Measurements from ENCODE around the gene BRSK1.
"Not testable (repeated sequence)": the region's sequence is repeated elsewhere in the genome, so short reads cannot be mapped to it uniquely, and the experiment has no call there.

The BRSK1 gene

GRCh38 chr19:55329791-55330190, 46.0 kb downstream of the BRSK1 start:
- DNase-seq (ENCODE audit: low spot score), result not testable (repeated sequence)

- no peak for DNase-seq (ENCODE audit: low spot score)
These were observed 50.1 kb downstream of the BRSK1 start for GRCh38 chr19:55333870-55334269.

- DNase-seq (ENCODE audit: low spot score), result no peak
These were observed 52.3 kb downstream of the BRSK1 start for GRCh38 chr19:55336101-55336500.

- peak; percentile 98 for DNase-seq (ENCODE audit: low spot score)
These were observed 55.5 kb downstream of the BRSK1 start, which contains the start of gene KMT5C for GRCh38 chr19:55339105-55339888. TSS of gene KMT5C (plus strand) at chr19:55339876. CDS start at chr19:55341937, 2,061 bp downstream.

- no peak for DNase-seq (ENCODE audit: low spot score)
These were observed 56.3 kb downstream of the BRSK1 start for GRCh38 chr19:55339889-55340783.

- DNase-seq (ENCODE audit: low spot score), result no peak
These were observed 57.0 kb downstream of the BRSK1 start for GRCh38 chr19:55340784-55341147.

GRCh38 chr19:55341171-55341588, 57.4 kb downstream of the BRSK1 start:
- peak; percentile 94 for DNase-seq (ENCODE audit: low spot score)

- DNase-seq (ENCODE audit: low spot score), result peak; percentile 12
These were observed 58.1 kb downstream of the BRSK1 start for GRCh38 chr19:55341595-55342531.

- peak; percentile 2 for DNase-seq (ENCODE audit: low spot score)
These were observed 60.6 kb downstream of the BRSK1 start for GRCh38 chr19:55344444-55344843.

- DNase-seq (ENCODE audit: low spot score), result peak; percentile 5
These were observed 61.5 kb downstream of the BRSK1 start for GRCh38 chr19:55345101-55345817.

- DNase-seq (ENCODE audit: low spot score), result peak; percentile 45
These were observed 62.3 kb downstream of the BRSK1 start for GRCh38 chr19:55345818-55346724.

GRCh38 chr19:55346725-55347441, 63.1 kb downstream of the BRSK1 start:
- DNase-seq (ENCODE audit: low spot score), result peak; percentile 4

- peak; percentile 2 for DNase-seq (ENCODE audit: low spot score)
These were observed 63.7 kb downstream of the BRSK1 start for GRCh38 chr19:55347442-55348009.

GRCh38 chr19:55348317-55349034, 64.7 kb downstream of the BRSK1 start:
- peak; percentile 14 for DNase-seq (ENCODE audit: low spot score)

- DNase-seq (ENCODE audit: low spot score), result no peak
These were observed 67.0 kb downstream of the BRSK1 start for GRCh38 chr19:55350620-55351315.

GRCh38 chr19:55352040-55352439, 68.2 kb downstream of the BRSK1 start:
- no peak for DNase-seq (ENCODE audit: low spot score)

- no peak for DNase-seq (ENCODE audit: low spot score)
These were observed 68.8 kb downstream of the BRSK1 start for GRCh38 chr19:55352549-55353145.

All from iPS-NIHi11 (cell line).